ENCODE data around the gene DNAJC18. TPM values are rescaled to one million over a fixed set of nuclear protein-coding genes. Genes with fewer than 3 reads are reported as not detected.

The DNAJC18 gene
- polyA plus RNA-seq, 1 donor from 2014 or later: 5.1 TPM

- no peaks in the 10 kb centered on the region for H3K27me3 Mint-ChIP-seq
- H3K27ac Mint-ChIP-seq: peak overlapping the region in 2 of 3 donors; percentile 34 to 89
- no peaks in the 10 kb centered on the region for H3K9me3 Mint-ChIP-seq
- peak overlapping the region; percentile 5 to 85 (median 48) for H3K4me3 Mint-ChIP-seq
- peaks cover 1% of the 10 kb centered on the region for H3K36me3 Mint-ChIP-seq
- peaks cover 21 to 37% (median 28%) of the 10 kb centered on the region in 3 donors for H3K4me1 Mint-ChIP-seq
These were observed 31.8 kb downstream of the DNAJC18 start for GRCh38 chr5:139407517-139407916.

- Mint-ChIP-seq H3K9me3 (no peaks in the 10 kb centered on the region), H3K27me3 (no peaks in the 10 kb centered on the region), H3K4me1 (peaks cover 21 to 37% (median 28%) of the 10 kb centered on the region in 3 donors), H3K36me3 (peaks cover 1% of the 10 kb centered on the region), H3K27ac (peak overlapping the region in 1 of 3 donors; percentile 34), H3K4me3 (peak overlapping the region in 2 of 4 donors; percentile 5 to 52)
These were observed 32.4 kb downstream of the DNAJC18 start for GRCh38 chr5:139406963-139407362.

GRCh38 chr5:139404484-139404840, 34.9 kb downstream of the DNAJC18 start:
- no peaks in the 10 kb centered on the region for H3K27me3 Mint-ChIP-seq
- H3K9me3 Mint-ChIP-seq: no peaks in the 10 kb centered on the region
- H3K36me3 Mint-ChIP-seq: peaks cover 1% of the 10 kb centered on the region
- H3K27ac Mint-ChIP-seq: peak overlapping the region in 2 of 3 donors; percentile 93 to 98
- H3K4me3 Mint-ChIP-seq: peak overlapping the region; percentile 91 to 98 (median 92)
- H3K4me1 Mint-ChIP-seq: peaks cover 22 to 36% (median 29%) of the 10 kb centered on the region in 3 donors

GRCh38 chr5:139403787-139404483, 35.4 kb downstream of the DNAJC18 start, which contains the start of gene SPATA24:
Gene SPATA24, minus strand, starts transcription at chr5:139404089. Its CDS starts 29 bp downstream, at chr5:139404060.
- no peaks in the 10 kb centered on the region for H3K9me3 Mint-ChIP-seq
- peak within 1 kb of the TSS; percentile 93 to 98 (median 98) for H3K27ac Mint-ChIP-seq
- no peaks in the 10 kb centered on the region for H3K27me3 Mint-ChIP-seq
- peaks cover 25 to 39% (median 34%) of the 10 kb centered on the region in 3 donors for H3K4me1 Mint-ChIP-seq
- peaks cover 1% of the 10 kb centered on the region for H3K36me3 Mint-ChIP-seq
- peak within 1 kb of the TSS; percentile 91 to 98 (median 92) for H3K4me3 Mint-ChIP-seq

GRCh38 chr5:139403418-139403786, 35.9 kb downstream of the DNAJC18 start:
- peaks cover 25 to 36% (median 34%) of the 10 kb centered on the region in 3 donors for H3K4me1 Mint-ChIP-seq
- no peaks in the 10 kb centered on the region for H3K27me3 Mint-ChIP-seq
- H3K27ac Mint-ChIP-seq: peak overlapping the region; percentile 93 to 98 (median 98)
- H3K36me3 Mint-ChIP-seq: peaks cover 1% of the 10 kb centered on the region
- H3K9me3 Mint-ChIP-seq: no peaks in the 10 kb centered on the region
- peak overlapping the region; percentile 91 to 98 (median 92) for H3K4me3 Mint-ChIP-seq

GRCh38 chr5:139402561-139403158, 36.7 kb downstream of the DNAJC18 start:
- Mint-ChIP-seq H3K9me3 (no peaks in the 10 kb centered on the region), H3K36me3 (peaks cover 1% of the 10 kb centered on the region), H3K27ac (peak overlapping the region; percentile 93 to 98 (median 98)), H3K27me3 (no peaks in the 10 kb centered on the region), H3K4me1 (peaks cover 25 to 32% (median 30%) of the 10 kb centered on the region in 3 donors), H3K4me3 (peak overlapping the region; percentile 76 to 98 (median 92))

- Mint-ChIP-seq H3K4me3 (peak overlapping the region in 1 of 4 donors; percentile 68), H3K9me3 (no peaks in the 10 kb centered on the region), H3K27me3 (no peaks in the 10 kb centered on the region), H3K36me3 (peaks cover 1% of the 10 kb centered on the region), H3K4me1 (peaks cover 21 to 25% (median 22%) of the 10 kb centered on the region in 3 donors), H3K27ac (peak overlapping the region in 2 of 3 donors; percentile 31 to 35)
These were observed 37.8 kb downstream of the DNAJC18 start for GRCh38 chr5:139401546-139401945.

GRCh38 chr5:139399501-139400121, 39.7 kb downstream of the DNAJC18 start:
- H3K4me1 Mint-ChIP-seq: peaks cover 21 to 29% (median 23%) of the 10 kb centered on the region in 3 donors
- no peaks in the 10 kb centered on the region for H3K27me3 Mint-ChIP-seq
- peak overlapping the region in 1 of 4 donors; percentile 55 for H3K4me3 Mint-ChIP-seq
- peaks cover 2% of the 10 kb centered on the region for H3K36me3 Mint-ChIP-seq
- H3K27ac Mint-ChIP-seq: peak overlapping the region in 1 of 3 donors; percentile 63
- no peaks in the 10 kb centered on the region for H3K9me3 Mint-ChIP-seq

- peak overlapping the region in 1 of 3 donors; percentile 63 for H3K27ac Mint-ChIP-seq
- no peaks in the 10 kb centered on the region for H3K27me3 Mint-ChIP-seq
- peaks cover 8 to 17% (median 12%) of the 10 kb centered on the region in 3 donors for H3K4me1 Mint-ChIP-seq
These were observed 41.4 kb downstream of the DNAJC18 start for GRCh38 chr5:139397921-139398320.

GRCh38 chr5:139396691-139397090, 42.6 kb downstream of the DNAJC18 start:
- Mint-ChIP-seq H3K27me3 (no peaks in the 10 kb centered on the region), H3K27ac (peak overlapping the region in 1 of 3 donors; percentile 61)

More at GRCh38 chr5:139397921-139398320, 41.4 kb downstream of the DNAJC18 start:
- H3K36me3 Mint-ChIP-seq: peaks cover 2% of the 10 kb centered on the region
- peak overlapping the region in 1 of 4 donors; percentile 57 for H3K4me3 Mint-ChIP-seq
- H3K9me3 Mint-ChIP-seq: no peaks in the 10 kb centered on the region

GRCh38 chr5:139395844-139396640, 43.3 kb downstream of the DNAJC18 start:
- H3K27ac Mint-ChIP-seq: peak overlapping the region in 2 of 3 donors; percentile 73 to 82
- peak overlapping the region; percentile 54 to 89 (median 70) for H3K4me3 Mint-ChIP-seq
- no peaks in the 10 kb centered on the region for H3K9me3 Mint-ChIP-seq
- no peaks in the 10 kb centered on the region for H3K27me3 Mint-ChIP-seq
- H3K36me3 Mint-ChIP-seq: peaks cover 2% of the 10 kb centered on the region
- peaks cover 12 to 24% (median 14%) of the 10 kb centered on the region in 3 donors for H3K4me1 Mint-ChIP-seq

More at GRCh38 chr5:139396691-139397090, 42.6 kb downstream of the DNAJC18 start:
- peaks cover 2% of the 10 kb centered on the region for H3K36me3 Mint-ChIP-seq
- peak overlapping the region in 1 of 4 donors; percentile 89 for H3K4me3 Mint-ChIP-seq
- no peaks in the 10 kb centered on the region for H3K9me3 Mint-ChIP-seq
- peaks cover 7 to 18% (median 10%) of the 10 kb centered on the region in 3 donors for H3K4me1 Mint-ChIP-seq

- H3K4me1 Mint-ChIP-seq: peaks cover 19 to 33% (median 22%) of the 10 kb centered on the region in 3 donors
- H3K9me3 Mint-ChIP-seq: no peaks in the 10 kb centered on the region
- peak within 1 kb of the TSS in 1 of 3 donors; percentile 96 for H3K27ac Mint-ChIP-seq
- peaks cover 2% of the 10 kb centered on the region for H3K36me3 Mint-ChIP-seq
- H3K27me3 Mint-ChIP-seq: no peaks in the 10 kb centered on the region
- H3K4me3 Mint-ChIP-seq: peak within 1 kb of the TSS; percentile 77 to 96 (median 90)
These were observed 44.4 kb downstream of the DNAJC18 start, which contains the start of gene PROB1 for GRCh38 chr5:139394654-139395566. Gene PROB1, minus strand, starts transcription at chr5:139395104. Its CDS starts 23 bp downstream, at chr5:139395081.

- Mint-ChIP-seq H3K4me1 (peaks cover 23 to 36% (median 25%) of the 10 kb centered on the region in 3 donors), H3K36me3 (peaks cover 2% of the 10 kb centered on the region), H3K27me3 (no peaks in the 10 kb centered on the region), H3K27ac (peak overlapping the region in 1 of 3 donors; percentile 96), H3K9me3 (no peaks in the 10 kb centered on the region), H3K4me3 (peak overlapping the region; percentile 77 to 96 (median 86))
These were observed 45.1 kb downstream of the DNAJC18 start for GRCh38 chr5:139394123-139394653.
